DMS53 treated with DMSO at 0.1 percent for 48 hours (cell line): Measurements from ENCODE around the gene NUP153.

Experiments used
- DNase-seq: peaks from one replicate; lab custom pipeline; 2025; ENCODE audit not compliant: unreplicated experiment; lab: John Stamatoyannopoulos, UW

The NUP153 gene

GRCh38 chr6:17663226-17663625, 43.5 kb downstream of the NUP153 start:
- DNase-seq = no peak

- DNase-seq = no peak
Measured at GRCh38 chr6:17662585-17662984, 44.1 kb downstream of the NUP153 start.

GRCh38 chr6:17656644-17657043, 50.1 kb downstream of the NUP153 start:
- no peak for DNase-seq

- no peak for DNase-seq
Measured at GRCh38 chr6:17656092-17656491, 50.6 kb downstream of the NUP153 start.

GRCh38 chr6:17653198-17653882, 53.4 kb downstream of the NUP153 start:
- no peak for DNase-seq

- no peak for DNase-seq
Measured at GRCh38 chr6:17650656-17651309, 55.9 kb downstream of the NUP153 start.

GRCh38 chr6:17648745-17649144, 58.0 kb downstream of the NUP153 start:
- DNase-seq = no peak

- no peak for DNase-seq
Measured at GRCh38 chr6:17640477-17640917, 66.2 kb downstream of the NUP153 start.

- no peak for DNase-seq
Measured at GRCh38 chr6:17638212-17638715, 68.5 kb downstream of the NUP153 start.

GRCh38 chr6:17635568-17635967, 71.2 kb downstream of the NUP153 start:
- DNase-seq = no peak

- no peak for DNase-seq
Measured at GRCh38 chr6:17633465-17634188, 73.1 kb downstream of the NUP153 start.

- no peak for DNase-seq
Measured at GRCh38 chr6:17632934-17633333, 73.8 kb downstream of the NUP153 start.

GRCh38 chr6:17630511-17631073, 76.1 kb downstream of the NUP153 start:
- no peak for DNase-seq

- no peak for DNase-seq
Measured at GRCh38 chr6:17629824-17630510, 76.8 kb downstream of the NUP153 start.

GRCh38 chr6:17628873-17629272, 77.9 kb downstream of the NUP153 start:
- DNase-seq = no peak

GRCh38 chr6:17624396-17624795, 82.3 kb downstream of the NUP153 start:
- no peak for DNase-seq

- no peak for DNase-seq
Measured at GRCh38 chr6:17622144-17622543, 84.6 kb downstream of the NUP153 start.

- DNase-seq = no peak
Measured at GRCh38 chr6:17621003-17621402, 85.7 kb downstream of the NUP153 start.

GRCh38 chr6:17615794-17616193, 90.9 kb downstream of the NUP153 start:
- DNase-seq = no peak

GRCh38 chr6:17612048-17612447, 94.7 kb downstream of the NUP153 start:
- DNase-seq = no peak

GRCh38 chr6:17610835-17611234, 95.9 kb downstream of the NUP153 start:
- no peak for DNase-seq
